Thyroid gland (tissue), 4 donors: Measurements from ENCODE around the gene GADD45GIP1.

Experiments
- CTCF ChIP-seq, 6 experiments: fragments of 200-600 bp in 3 of 6; fragments of 450-650 bp in 3 of 6; sonication (generic) in 3 of 6; IDR thresholded peaks; one replicate each; pipeline ENCODE4 v1.5.1; 2016 to 2019; ENCODE audit warnings: antibody characterized with exemption in 6 of 6, mild to moderate bottlenecking in 2 of 6, inconsistent platforms in 1 of 6, moderate library complexity in 1 of 6
- POLR2A ChIP-seq, 2 donors: fragments of 450-650 bp; IDR thresholded peaks; one replicate each; pipeline ENCODE4 v1.6.1; 2017; ENCODE audit warnings: antibody characterized with exemption in 2 of 2, mild to moderate bottlenecking in 2 of 2, moderate library complexity in 1 of 2

GRCh38 chr19:12986726-12987125, 29.7 kb upstream of the GADD45GIP1 start:
- TF ChIP-seq CTCF (IDR thresholded peaks at IDR 0.05) (no peak), POLR2A (IDR thresholded peaks at IDR 0.05) (no peak)
